ENCODE results near the gene LIMA1.

Gene LIMA1

GRCh38 chr12:50132505-50133135 lies 150.7 kb downstream of the LIMA1 start:
- peak; percentile 42; the same call in 1 of the 3 replicates for ATAC-seq
- TF ChIP-seq RARB (CRISPR knock-in tag; IDR thresholded peaks at IDR 0.05) (no peak), GLIS3 (CRISPR knock-in tag; IDR thresholded peaks at IDR 0.05) (no peak), PATZ1 (CRISPR knock-in tag; IDR thresholded peaks at IDR 0.05; ENCODE audit: borderline replicate concordance) (no peak), TCF4 (CRISPR knock-in tag; IDR thresholded peaks at IDR 0.05; ENCODE audit: borderline replicate concordance) (no peak), CSRNP3 (CRISPR knock-in tag; IDR thresholded peaks at IDR 0.05) (no peak)

GRCh38 chr12:50129290-50129689 lies 154.0 kb downstream of the LIMA1 start:
- no peak for ATAC-seq
- TF ChIP-seq SNAI2 (CRISPR knock-in tag; IDR thresholded peaks at IDR 0.05) = no peak
- no peak for TF ChIP-seq CREB5 (CRISPR knock-in tag; IDR thresholded peaks at IDR 0.05; ENCODE audit: low read depth)
- no peak for TF ChIP-seq ZNF565 (CRISPR knock-in tag; conservative IDR thresholded peaks at IDR 0.05; ENCODE audit: low read depth)
- no peak for TF ChIP-seq ZNF70 (CRISPR knock-in tag; IDR thresholded peaks at IDR 0.05)
- no peak for TF ChIP-seq TSHZ2 (CRISPR knock-in tag; IDR thresholded peaks at IDR 0.05)
- TF ChIP-seq TOX (CRISPR knock-in tag; IDR thresholded peaks at IDR 0.05; ENCODE audit: borderline replicate concordance) = no peak
- TF ChIP-seq BACH2 (CRISPR knock-in tag; IDR thresholded peaks at IDR 0.05; ENCODE audit: borderline replicate concordance) = no peak
- TF ChIP-seq CSRNP3 (CRISPR knock-in tag; IDR thresholded peaks at IDR 0.05) = no peak
- no peak for TF ChIP-seq GLIS3 (CRISPR knock-in tag; IDR thresholded peaks at IDR 0.05)
- TF ChIP-seq TCF4 (CRISPR knock-in tag; IDR thresholded peaks at IDR 0.05; ENCODE audit: borderline replicate concordance) = no peak
- no peak for TF ChIP-seq ISL1 (CRISPR knock-in tag; IDR thresholded peaks at IDR 0.05)
- TF ChIP-seq CSDC2 (CRISPR knock-in tag; IDR thresholded peaks at IDR 0.05) = no peak
- TF ChIP-seq ZNF8 (CRISPR knock-in tag; IDR thresholded peaks at IDR 0.05) = no peak
- no peak for TF ChIP-seq OSR1 (CRISPR knock-in tag; IDR thresholded peaks at IDR 0.05)
- no peak for TF ChIP-seq PPARA (CRISPR knock-in tag; IDR thresholded peaks at IDR 0.05; ENCODE audit: borderline replicate concordance)
- no peak for TF ChIP-seq ZC3H10 (CRISPR knock-in tag; IDR thresholded peaks at IDR 0.05)
- no peak for TF ChIP-seq RARB (CRISPR knock-in tag; IDR thresholded peaks at IDR 0.05)
- TF ChIP-seq PATZ1 (CRISPR knock-in tag; IDR thresholded peaks at IDR 0.05; ENCODE audit: borderline replicate concordance) = no peak
- no peak for TF ChIP-seq ESRRG (CRISPR knock-in tag; IDR thresholded peaks at IDR 0.05)
